Measurements from ENCODE around the gene RENBP.

Gene RENBP

GRCh38 chrX:153885968-153886903, 58.2 kb downstream of the RENBP start, which contains the start of gene L1CAM:
L1CAM (minus strand) TSS chrX:153886173; CDS start chrX:153875836, 10,337 bp downstream.
- no peak for DNase-seq
